HEK293 (cell line): ENCODE results near the gene UNC80.

Source experiments
- CTCF ChIP-seq: fragments of 450-650 bp; formaldehyde crosslinking; IDR thresholded peaks from 2 replicates; pipeline ENCODE4 v1.5.1; 2016; ENCODE audit warnings: missing biosample characterization, missing genetic modification characterization
- EGR2 ChIP-seq: fragments of 450-650 bp; formaldehyde crosslinking; IDR thresholded peaks from 2 replicates; pipeline ENCODE4 v1.5.1; 2016; ENCODE audit warnings: low read depth, missing biosample characterization, missing genetic modification characterization
- KLF1 ChIP-seq: fragments of 450-650 bp; formaldehyde crosslinking; IDR thresholded peaks from 2 replicates; pipeline ENCODE4 v1.5.1; 2016; ENCODE audit warnings: missing biosample characterization, missing genetic modification characterization
- KLF16 ChIP-seq: fragments of 450-650 bp; formaldehyde crosslinking; IDR thresholded peaks from 2 replicates; pipeline ENCODE4 v1.5.1; 2017; ENCODE audit warnings: missing biosample characterization, missing genetic modification characterization
- REST ChIP-seq: fragments of 450-650 bp; formaldehyde crosslinking; IDR thresholded peaks from 2 replicates; pipeline ENCODE4 v1.5.1; 2016; ENCODE audit warnings: missing biosample characterization, missing genetic modification characterization
- SP7 ChIP-seq: fragments of 450-650 bp; formaldehyde crosslinking; IDR thresholded peaks from 2 replicates; pipeline ENCODE4 v1.5.1; 2016; ENCODE audit warnings: missing biosample characterization, missing genetic modification characterization
- ZBTB11 ChIP-seq: fragments of 450-650 bp; formaldehyde crosslinking; conservative IDR thresholded peaks from 2 replicates; pipeline ENCODE4 v1.5.1; 2016; ENCODE audit warnings: low read depth, missing biosample characterization, missing genetic modification characterization
- ZBTB20 ChIP-seq: fragments of 450-650 bp; formaldehyde crosslinking; IDR thresholded peaks from 2 replicates; pipeline ENCODE4 v1.5.1; 2016; ENCODE audit warnings: missing biosample characterization, missing genetic modification characterization
- ZBTB49 ChIP-seq: fragments of 450-650 bp; formaldehyde crosslinking; IDR thresholded peaks from 2 replicates; pipeline ENCODE4 v1.5.1; 2016; ENCODE audit warnings: missing biosample characterization, missing genetic modification characterization, low read depth
- ZFHX2 ChIP-seq: fragments of 450-650 bp; formaldehyde crosslinking; conservative IDR thresholded peaks from 2 replicates; pipeline ENCODE4 v1.5.1; 2016; ENCODE audit warnings: missing biosample characterization, missing genetic modification characterization
- ZFP3 ChIP-seq: fragments of 450-650 bp; formaldehyde crosslinking; IDR thresholded peaks from 2 replicates; pipeline ENCODE4 v1.5.1; 2016; ENCODE audit warnings: low read depth, missing biosample characterization, missing genetic modification characterization
- ZNF19 ChIP-seq: fragments of 450-650 bp; formaldehyde crosslinking; IDR thresholded peaks from 2 replicates; pipeline ENCODE4; 2016; ENCODE audit warnings: missing biosample characterization, missing genetic modification characterization, low read depth
- ZNF266 ChIP-seq: fragments of 450-650 bp; formaldehyde crosslinking; IDR thresholded peaks from 2 replicates; pipeline ENCODE4 v1.5.1; 2016; ENCODE audit warnings: missing biosample characterization, missing genetic modification characterization, low read depth
- ZNF324 ChIP-seq: fragments of 450-650 bp; formaldehyde crosslinking; IDR thresholded peaks from 2 replicates; pipeline ENCODE4 v1.5.1; 2016; ENCODE audit warnings: missing biosample characterization, missing genetic modification characterization
- ZNF341 ChIP-seq: fragments of 450-650 bp; formaldehyde crosslinking; IDR thresholded peaks from 2 replicates; pipeline ENCODE4; 2016; ENCODE audit warnings: low read depth, missing biosample characterization, missing genetic modification characterization
- ZNF398 ChIP-seq: fragments of 450-650 bp; formaldehyde crosslinking; IDR thresholded peaks from 2 replicates; pipeline ENCODE4 v1.5.1; 2017; ENCODE audit warnings: missing biosample characterization, missing genetic modification characterization
- ZNF561 ChIP-seq: fragments of 450-650 bp; IDR thresholded peaks from 2 replicates; pipeline ENCODE4 v1.5.1; 2018; ENCODE audit warnings: missing biosample characterization, missing genetic modification characterization, borderline replicate concordance
- ZNF600 ChIP-seq: fragments of 450-650 bp; formaldehyde crosslinking; IDR thresholded peaks from 2 replicates; pipeline ENCODE4 v1.5.1; 2016; ENCODE audit warnings: missing biosample characterization, missing genetic modification characterization
- ZNF645 ChIP-seq: fragments of 450-650 bp; formaldehyde crosslinking; IDR thresholded peaks from 2 replicates; pipeline ENCODE4; 2016; ENCODE audit warnings: missing biosample characterization, missing genetic modification characterization
- TF ChIP-seq, protein P1 (sequence below): fragments of 450-650 bp; formaldehyde crosslinking; IDR thresholded peaks from 2 replicates; pipeline ENCODE4 v1.5.1; 2016; ENCODE audit warnings: missing biosample characterization, missing genetic modification characterization
- TF ChIP-seq, protein P2 (sequence below): fragments of 450-650 bp; formaldehyde crosslinking; IDR thresholded peaks from 2 replicates; pipeline ENCODE4 v1.5.1; 2016; ENCODE audit warnings: missing biosample characterization, missing genetic modification characterization

The UNC80 gene

GRCh38 chr2:209771474-209772289 lies at the start of gene UNC80 (continued):
- TF ChIP-seq, protein P1, sequence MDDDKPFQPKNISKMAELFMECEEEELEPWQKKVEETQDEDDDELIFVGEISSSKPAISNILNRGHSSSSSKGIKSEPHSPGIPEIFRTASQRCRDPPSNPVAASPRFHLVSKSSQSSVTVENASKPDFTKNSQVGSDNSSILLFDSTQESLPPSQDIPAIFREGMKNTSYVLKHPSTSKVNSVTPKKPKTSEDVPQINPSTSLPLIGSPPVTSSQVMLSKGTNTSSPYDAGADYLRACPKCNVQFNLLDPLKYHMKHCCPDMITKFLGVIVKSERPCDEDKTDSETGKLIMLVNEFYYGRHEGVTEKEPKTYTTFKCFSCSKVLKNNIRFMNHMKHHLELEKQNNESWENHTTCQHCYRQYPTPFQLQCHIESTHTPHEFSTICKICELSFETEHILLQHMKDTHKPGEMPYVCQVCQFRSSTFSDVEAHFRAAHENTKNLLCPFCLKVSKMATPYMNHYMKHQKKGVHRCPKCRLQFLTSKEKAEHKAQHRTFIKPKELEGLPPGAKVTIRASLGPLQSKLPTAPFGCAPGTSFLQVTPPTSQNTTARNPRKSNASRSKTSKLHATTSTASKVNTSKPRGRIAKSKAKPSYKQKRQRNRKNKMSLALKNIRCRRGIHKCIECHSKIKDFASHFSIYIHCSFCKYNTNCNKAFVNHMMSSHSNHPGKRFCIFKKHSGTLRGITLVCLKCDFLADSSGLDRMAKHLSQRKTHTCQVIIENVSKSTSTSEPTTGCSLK (tag by site-specific recombination), result no peak
- peak; percentile 97 for TF ChIP-seq ZNF341 (tag by site-specific recombination)
- no peak for TF ChIP-seq ZNF19 (tag by site-specific recombination)
- TF ChIP-seq ZNF266 (tag by site-specific recombination), result no peak
- no peak for TF ChIP-seq ZNF561 (tag by site-specific recombination)
- peak; percentile 62 for TF ChIP-seq ZNF600
- peak; percentile 18; the same call in 1 of the 2 replicates for TF ChIP-seq CTCF (tag by site-specific recombination)
- TF ChIP-seq REST, result peak; percentile 99
- TF ChIP-seq KLF1, result no peak
- 0 out of 2 replicates have a peak, but pooled peaks have one; percentile 21 for TF ChIP-seq SP7 (tag by site-specific recombination)
- 0 out of 2 replicates have a peak, but pooled peaks have one; percentile 37 for TF ChIP-seq ZNF324 (tag by site-specific recombination)
- peak; percentile 45 for TF ChIP-seq EGR2 (tag by site-specific recombination)
- TF ChIP-seq ZNF645, result no peak
- no peak for TF ChIP-seq ZFP3 (tag by site-specific recombination)
- TF ChIP-seq ZFHX2 (tag by site-specific recombination), result peak; percentile 85
- no peak for TF ChIP-seq ZBTB49 (tag by site-specific recombination)
- TF ChIP-seq ZNF398 (tag by site-specific recombination), result peak; percentile 92
- TF ChIP-seq, protein P2, sequence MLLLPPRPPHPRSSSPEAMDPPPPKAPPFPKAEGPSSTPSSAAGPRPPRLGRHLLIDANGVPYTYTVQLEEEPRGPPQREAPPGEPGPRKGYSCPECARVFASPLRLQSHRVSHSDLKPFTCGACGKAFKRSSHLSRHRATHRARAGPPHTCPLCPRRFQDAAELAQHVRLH, result no peak
- TF ChIP-seq ZBTB11, result 0 out of 2 replicates have a peak, but pooled peaks have one; percentile 18
- 0 out of 2 replicates have a peak, but pooled peaks have one; percentile 20 for TF ChIP-seq ZBTB20 (tag by site-specific recombination)
- 0 out of 2 replicates have a peak, but pooled peaks have one; percentile 23 for TF ChIP-seq KLF16
